GM12878 (cell line): ENCODE measurements around the gene DRICH1. TPM values are rescaled to one million over a fixed set of nuclear protein-coding genes. Genes with fewer than 3 reads are reported as not detected.

Experiments used
- ATAC-seq: fragments of 200-7000 bp; cut with Tn5 transposase; 3 replicates; pipeline ENCODE4 v1.9.1; 2020; ENCODE audit warnings: mild to moderate bottlenecking, moderate library complexity
- BruUV-seq: library from RNA; stranded (reverse); fragments of 400-500 nt; replicated peaks from 2 replicates; lab custom pipeline; 2021; lab: Mats Ljungman, UMichigan
- CTCF ChIA-PET: fragments of 300-600 bp; sonication (Branson Sonifier 250); formaldehyde crosslinking; extraction: SDS; loops from one replicate; lab custom pipeline; 2021; ENCODE audit warnings: inconsistent platforms; lab: Yijun Ruan, JAX
- POLR2A ChIA-PET: fragments of 350-600 bp; formaldehyde crosslinking; extraction: SDS; loops from one replicate; lab custom pipeline; 2021; ENCODE audit warnings: inconsistent platforms; lab: Charles Lee
- RAD21 ChIA-PET: fragments of 300-600 bp; sonication (Branson Sonifier 250); formaldehyde crosslinking; loops from one replicate; lab custom pipeline; 2023; ENCODE audit warnings: antibody characterized with exemption; ENCODE audit not compliant: unreplicated experiment; lab: Charles Lee
- SMC1A ChIA-PET: fragments of 300-600 bp; sonication (Branson Sonifier 250); formaldehyde crosslinking; loops from one replicate; lab custom pipeline; 2023; ENCODE audit not compliant: unreplicated experiment, uncharacterized antibody; lab: Charles Lee
- DNase-seq: peaks from one replicate; pipeline ENCODE4 v3.0.0-alpha.2; 2011; ENCODE audit warnings: low read depth, low spot score
- FAIRE-seq: peaks from 3 replicates; lab custom pipeline; 2011; peaks lifted over from hg19 to GRCh38; lab: Jason Lieb, UNC
- H2AFZ ChIP-seq: 2 replicates; pipeline ENCODE4 v1.6.0; 2011; ENCODE audit warnings: low read depth, low read length, control low read depth; ENCODE audit not compliant: control insufficient read depth
- H3K27ac ChIP-seq: 2 replicates; pipeline ENCODE4 v1.5.1; 2011; ENCODE audit warnings: control low read depth; ENCODE audit not compliant: control insufficient read depth, insufficient read depth
- H3K27me3 ChIP-seq, 2 experiments: replicated peaks in 1 of 2; 2 replicates each; pipeline versions ENCODE4 v1.6.0 to v1.6.1; 2011; ENCODE audit warnings: low read length in 1 of 2; ENCODE audit not compliant: control insufficient read depth in 2 of 2, insufficient read depth in 2 of 2
- H3K36me3 ChIP-seq, 2 experiments: 2 replicates each; pipeline ENCODE4 v1.5.1; 2011; ENCODE audit warnings: low read length in 1 of 2; ENCODE audit not compliant: control insufficient read depth in 2 of 2, insufficient read depth in 2 of 2
- H3K4me1 ChIP-seq: 2 replicates; pipeline ENCODE4 v1.6.1; 2011; ENCODE audit warnings: mild to moderate bottlenecking, low read length, moderate library complexity, mixed read lengths; ENCODE audit not compliant: control insufficient read depth, insufficient read depth
- H3K4me2 ChIP-seq: 2 replicates; pipeline ENCODE4 v1.6.0; 2011; ENCODE audit warnings: control low read depth; ENCODE audit not compliant: control insufficient read depth, insufficient read depth
- H3K4me3 ChIP-seq: fragments of 200-600 bp; sonication (generic); 2 replicates; pipeline ENCODE4 v1.5.1; 2016
- H3K79me2 ChIP-seq: 2 replicates; pipeline ENCODE4 v1.6.0; 2011; ENCODE audit warnings: low read length; ENCODE audit not compliant: control insufficient read depth, insufficient read depth
- H3K9ac ChIP-seq: 2 replicates; pipeline ENCODE4 v1.8.0; 2011; ENCODE audit warnings: low read length, control low read depth, mixed read lengths; ENCODE audit not compliant: control insufficient read depth, insufficient read depth
- H3K9me3 ChIP-seq: replicated peaks from 3 replicates; pipeline ENCODE4 v1.5.1; 2011; ENCODE audit warnings: mild to moderate bottlenecking, low read length; ENCODE audit not compliant: control insufficient read depth, insufficient read depth
- H4K20me1 ChIP-seq: 2 replicates; pipeline ENCODE4 v1.6.0; 2011; ENCODE audit not compliant: control insufficient read depth, insufficient read depth
- CEBPB ChIP-seq, 2 experiments: fragments of 150-350 bp in 1 of 2; IDR thresholded peaks; 2 replicates each; pipeline ENCODE4 v1.6.1; 2012 to 2014; ENCODE audit warnings: low read depth in 2 of 2, low read length in 2 of 2, borderline replicate concordance in 1 of 2, inconsistent platforms in 1 of 2
- EP300 ChIP-seq, 2 experiments: fragments of 150-350 bp in 1 of 2; IDR thresholded peaks; 2 replicates each; pipeline ENCODE4 v1.6.1; 2011 to 2012; ENCODE audit warnings: low read depth in 2 of 2, low read length in 2 of 2, borderline replicate concordance in 1 of 2, improper control_type of control experiment in 1 of 2, inconsistent platforms in 1 of 2; ENCODE audit not compliant: control insufficient read depth in 1 of 2
- GATAD2B ChIP-seq: fragments of 450-650 bp; conservative IDR thresholded peaks from 2 replicates; pipeline ENCODE4 v1.6.1; 2017; ENCODE audit warnings: low read depth, mild to moderate bottlenecking, moderate library complexity
- IKZF2 ChIP-seq, 2 experiments: fragments of 450-650 bp; IDR thresholded peaks; 2 replicates each; pipeline ENCODE4 v1.6.1; 2017; ENCODE audit warnings: mild to moderate bottlenecking in 2 of 2, moderate library complexity in 2 of 2
- LARP7 ChIP-seq: fragments of 450-650 bp; IDR thresholded peaks from 2 replicates; pipeline ENCODE4 v1.6.1; 2017; ENCODE audit warnings: mild to moderate bottlenecking
- MEF2B ChIP-seq: fragments of 450-650 bp; IDR thresholded peaks from 2 replicates; pipeline ENCODE4 v1.6.1; 2018; ENCODE audit warnings: mild to moderate bottlenecking, moderate library complexity; ENCODE audit not compliant: partially characterized antibody, poor library complexity, severe bottlenecking
- MYB ChIP-seq: fragments of 150-350 bp; IDR thresholded peaks from 2 replicates; pipeline ENCODE4 v1.6.1; 2014; ENCODE audit warnings: mild to moderate bottlenecking, low read depth, low read length, borderline replicate concordance
- PML ChIP-seq: IDR thresholded peaks from 2 replicates; pipeline ENCODE4 v1.6.1; 2012; ENCODE audit warnings: low read length, inconsistent platforms
- POLR2A ChIP-seq: IDR thresholded peaks from 2 replicates; pipeline ENCODE4 v1.6.1; 2011; ENCODE audit warnings: low read depth, mild to moderate bottlenecking, low read length
- POLR2AphosphoS2 ChIP-seq: IDR thresholded peaks from 2 replicates; pipeline ENCODE4 v1.6.1; 2011; ENCODE audit warnings: low read depth, mild to moderate bottlenecking, low read length, improper control_type of control experiment, moderate library complexity
- POU2F2 ChIP-seq: IDR thresholded peaks from 3 replicates; pipeline ENCODE4 v1.6.1; 2011; ENCODE audit warnings: low read depth, mild to moderate bottlenecking, low read length, borderline replicate concordance
- RBBP5 ChIP-seq: fragments of 200-600 bp; sonication (generic); conservative IDR thresholded peaks from 2 replicates; pipeline ENCODE4 v1.6.1; 2016
- TCF12 ChIP-seq: IDR thresholded peaks from 2 replicates; pipeline ENCODE4 v1.6.1; 2011; ENCODE audit warnings: low read depth, mild to moderate bottlenecking, low read length
- TCF3 ChIP-seq: IDR thresholded peaks from 2 replicates; pipeline ENCODE4 v1.6.1; 2012; ENCODE audit warnings: low read depth, mild to moderate bottlenecking, low read length, borderline replicate concordance; ENCODE audit not compliant: insufficient read depth
- WGBS: methylation state at CpG from one replicate; pipeline ENCODE4 v1.1.6; 2016; ENCODE audit warnings: low lambda C conversion rate; ENCODE audit not compliant: insufficient replicate concordance, insufficient coverage; ENCODE audit errors: missing lambda C conversion rate; 5-methylcytosine and 5-hydroxymethylcytosine counted together
- in situ Hi-C: fragments of 300-500 bp; cut with MboI; formaldehyde crosslinking; loops from 9 replicates; pipeline ENCODE4 v1.14.3; 2018; ENCODE audit warnings: mixed read lengths
- intact Hi-C: fragments of 100-400 bp; cut with micrococcal nuclease; formaldehyde crosslinking; loops from one replicate; pipeline ENCODE4 v1.14.2; 2022; ENCODE audit not compliant: unreplicated experiment
- polyA plus RNA-seq, 11 experiments: library from polyadenylated mRNA; depleted of rRNA in 4 of 11; unstranded in 6 of 11; stranded (reverse) in 5 of 11; fragments of >200 nt; fragmentation: Nextera tagmentation in 4 of 11; fragmentation: Illumina TruSeq in 1 of 11; extraction: Ambion mirVana in 4 of 11; extraction: Trizol in 1 of 11; gene quantifications; 1 replicate in 1 of 11; 2 replicates in 10 of 11; pipeline versions ENCODE4 v1.2.1 to v1.2.3, GENCODE V29; 2011 to 2016; ENCODE audit warnings: inconsistent platforms in 2 of 11, missing spikeins in 2 of 11, low read depth in 1 of 11
- total RNA-seq, 4 experiments: library from RNA; depleted of rRNA in 3 of 4; stranded (reverse); fragments of >200 nt in 3 of 4; fragmentation: Illumina TruSeq in 1 of 4; extraction: Trizol in 1 of 4; gene quantifications; 2 replicates each; pipeline versions ENCODE4 v1.2.1 to v1.2.3, GENCODE V29; 2013 to 2021
- TF ChIP-seq, protein P1 (sequence below): fragments of 450-650 bp; IDR thresholded peaks from 2 replicates; pipeline ENCODE4 v1.6.1; 2016; ENCODE audit warnings: mild to moderate bottlenecking
- TF ChIP-seq, protein P2 (sequence below): fragments of 150-350 bp; IDR thresholded peaks from 2 replicates; pipeline ENCODE4 v1.6.1; 2016; ENCODE audit warnings: low read depth, low read length
- TF ChIP-seq, protein P3 (sequence below): IDR thresholded peaks from 2 replicates; pipeline ENCODE4 v1.6.1; 2011; ENCODE audit warnings: borderline replicate concordance, low read depth, mild to moderate bottlenecking, moderate library complexity, low read length; ENCODE audit not compliant: insufficient read depth, poor library complexity, severe bottlenecking

Gene DRICH1
- total and polyA plus RNA-seq, 10 of the 15 experiments (the other 5 are each of a cell fraction or from before 2014, with no cell fraction given), result not detected

DNA sequence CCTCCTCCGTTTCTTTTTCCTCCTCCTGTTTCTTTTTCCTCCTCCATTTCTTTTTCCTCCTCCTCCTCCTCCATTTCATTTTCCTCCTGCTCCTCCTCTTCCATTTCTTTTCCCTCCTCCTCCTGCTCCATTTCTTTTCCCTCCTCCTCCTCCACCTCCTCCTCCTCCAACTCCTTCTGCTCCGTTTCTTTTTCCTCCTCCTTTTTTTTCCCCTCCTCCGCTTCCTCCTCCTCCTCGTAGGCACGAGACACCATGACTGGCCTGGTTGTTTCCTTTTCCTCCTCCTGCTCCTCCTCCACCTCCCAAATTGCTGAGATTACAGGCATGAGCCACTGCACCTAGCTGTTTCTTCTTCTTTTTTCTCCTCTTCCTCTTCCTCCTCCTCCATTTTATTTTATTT lies 25.6 kb upstream of the DRICH1 start (continued):
- TF ChIP-seq EP300 (IDR thresholded peaks at IDR 0.05; ENCODE audit: borderline replicate concordance in 1 of 2, control insufficient read depth in 1 of 2, low read depth in 2 of 2, low read length in 2 of 2) (no peak), TCF12 (no peak), LARP7 (no peak)
- TF ChIP-seq, all 136 proteins: peak for 0

DNA sequence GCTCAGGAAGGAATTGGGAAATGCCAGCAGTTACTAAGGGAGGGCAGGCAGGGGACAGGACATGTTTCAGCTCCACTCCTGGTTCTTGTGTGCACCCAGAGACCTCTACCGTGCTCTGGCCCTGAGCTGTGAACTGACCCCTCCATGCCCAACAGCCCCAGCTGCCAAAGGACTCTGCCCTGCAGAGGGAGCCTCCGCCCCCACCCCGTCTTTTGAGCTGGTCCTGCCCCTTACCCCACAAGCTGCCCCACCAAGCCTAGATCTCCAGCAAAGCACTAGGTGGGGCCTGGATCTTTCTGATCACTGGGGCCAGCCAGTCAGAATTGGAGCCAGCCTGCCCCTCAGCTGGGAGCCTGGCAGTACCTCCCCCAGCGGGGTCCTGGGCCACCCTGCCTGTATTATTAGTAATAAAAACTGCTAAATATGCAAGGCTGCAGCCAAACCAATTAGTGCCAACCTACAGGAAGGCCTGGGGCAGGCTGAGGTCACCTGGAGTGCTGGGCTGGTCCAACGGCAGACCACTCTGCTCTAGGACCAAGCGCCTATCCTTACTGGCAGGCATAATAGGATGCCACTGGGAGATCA lies 23.9 kb upstream of the DRICH1 start:
- no peak for DNase-seq
- FAIRE-seq, result no peak
- Histone ChIP-seq H3K27ac (no peak overlapping the region), H3K4me1 (no peaks in the 10 kb centered on the region), H3K79me2 (no peaks in the 10 kb centered on the region), H3K9me3 (no peaks in the 10 kb centered on the region), H4K20me1 (no peaks in the 10 kb centered on the region), H2AFZ (no peak overlapping the region), H3K27me3 (no peaks in the 10 kb centered on the region), H3K4me2 (no peak overlapping the region), H3K36me3 (peaks cover 0 to 3% of the 10 kb centered on the region in 2 experiments; a peak in 2 of 4 replicates), H3K4me3 (no peak overlapping the region), H3K9ac (no peak overlapping the region)
- in situ Hi-C loops, result loop anchor here (5.0 kb wide), 1 partner anchor 49 kb away; no protein-coding TSS in a partner anchor
- ChIA-PET SMC1A (no interaction called here), CTCF (no interaction called here), RAD21 (no interaction called here), POLR2A (no interaction called here)
- BruUV-seq, result no TSS peak
- WGBS, result 98% methylated on average over 6 of the region's 6 CpGs
- TF ChIP-seq IKZF2 (IDR thresholded peaks at IDR 0.05) (no peak), POU2F2 (no peak), TCF3 (no peak), POLR2AphosphoS2 (no peak), PML (no peak), MYB (no peak), POLR2A (no peak), CEBPB (IDR thresholded peaks at IDR 0.05; ENCODE audit: borderline replicate concordance in 1 of 2, low read depth in 2 of 2, low read length in 2 of 2) (no peak), RBBP5 (no peak), MEF2B (no peak), GATAD2B (no peak)
- TF ChIP-seq, protein P1, sequence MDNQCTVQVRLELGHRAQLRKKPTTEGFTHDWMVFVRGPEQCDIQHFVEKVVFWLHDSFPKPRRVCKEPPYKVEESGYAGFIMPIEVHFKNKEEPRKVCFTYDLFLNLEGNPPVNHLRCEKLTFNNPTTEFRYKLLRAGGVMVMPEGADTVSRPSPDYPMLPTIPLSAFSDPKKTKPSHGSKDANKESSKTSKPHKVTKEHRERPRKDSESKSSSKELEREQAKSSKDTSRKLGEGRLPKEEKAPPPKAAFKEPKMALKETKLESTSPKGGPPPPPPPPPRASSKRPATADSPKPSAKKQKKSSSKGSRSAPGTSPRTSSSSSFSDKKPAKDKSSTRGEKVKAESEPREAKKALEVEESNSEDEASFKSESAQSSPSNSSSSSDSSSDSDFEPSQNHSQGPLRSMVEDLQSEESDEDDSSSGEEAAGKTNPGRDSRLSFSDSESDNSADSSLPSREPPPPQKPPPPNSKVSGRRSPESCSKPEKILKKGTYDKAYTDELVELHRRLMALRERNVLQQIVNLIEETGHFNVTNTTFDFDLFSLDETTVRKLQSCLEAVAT, result no peak
- TF ChIP-seq, protein P2, sequence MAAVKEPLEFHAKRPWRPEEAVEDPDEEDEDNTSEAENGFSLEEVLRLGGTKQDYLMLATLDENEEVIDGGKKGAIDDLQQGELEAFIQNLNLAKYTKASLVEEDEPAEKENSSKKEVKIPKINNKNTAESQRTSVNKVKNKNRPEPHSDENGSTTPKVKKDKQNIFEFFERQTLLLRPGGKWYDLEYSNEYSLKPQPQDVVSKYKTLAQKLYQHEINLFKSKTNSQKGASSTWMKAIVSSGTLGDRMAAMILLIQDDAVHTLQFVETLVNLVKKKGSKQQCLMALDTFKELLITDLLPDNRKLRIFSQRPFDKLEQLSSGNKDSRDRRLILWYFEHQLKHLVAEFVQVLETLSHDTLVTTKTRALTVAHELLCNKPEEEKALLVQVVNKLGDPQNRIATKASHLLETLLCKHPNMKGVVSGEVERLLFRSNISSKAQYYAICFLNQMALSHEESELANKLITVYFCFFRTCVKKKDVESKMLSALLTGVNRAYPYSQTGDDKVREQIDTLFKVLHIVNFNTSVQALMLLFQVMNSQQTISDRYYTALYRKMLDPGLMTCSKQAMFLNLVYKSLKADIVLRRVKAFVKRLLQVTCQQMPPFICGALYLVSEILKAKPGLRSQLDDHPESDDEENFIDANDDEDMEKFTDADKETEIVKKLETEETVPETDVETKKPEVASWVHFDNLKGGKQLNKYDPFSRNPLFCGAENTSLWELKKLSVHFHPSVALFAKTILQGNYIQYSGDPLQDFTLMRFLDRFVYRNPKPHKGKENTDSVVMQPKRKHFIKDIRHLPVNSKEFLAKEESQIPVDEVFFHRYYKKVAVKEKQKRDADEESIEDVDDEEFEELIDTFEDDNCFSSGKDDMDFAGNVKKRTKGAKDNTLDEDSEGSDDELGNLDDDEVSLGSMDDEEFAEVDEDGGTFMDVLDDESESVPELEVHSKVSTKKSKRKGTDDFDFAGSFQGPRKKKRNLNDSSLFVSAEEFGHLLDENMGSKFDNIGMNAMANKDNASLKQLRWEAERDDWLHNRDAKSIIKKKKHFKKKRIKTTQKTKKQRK, result no peak
- TF ChIP-seq, protein P3, sequence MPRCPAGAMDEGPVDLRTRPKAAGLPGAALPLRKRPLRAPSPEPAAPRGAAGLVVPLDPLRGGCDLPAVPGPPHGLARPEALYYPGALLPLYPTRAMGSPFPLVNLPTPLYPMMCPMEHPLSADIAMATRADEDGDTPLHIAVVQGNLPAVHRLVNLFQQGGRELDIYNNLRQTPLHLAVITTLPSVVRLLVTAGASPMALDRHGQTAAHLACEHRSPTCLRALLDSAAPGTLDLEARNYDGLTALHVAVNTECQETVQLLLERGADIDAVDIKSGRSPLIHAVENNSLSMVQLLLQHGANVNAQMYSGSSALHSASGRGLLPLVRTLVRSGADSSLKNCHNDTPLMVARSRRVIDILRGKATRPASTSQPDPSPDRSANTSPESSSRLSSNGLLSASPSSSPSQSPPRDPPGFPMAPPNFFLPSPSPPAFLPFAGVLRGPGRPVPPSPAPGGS, result no peak
- intact Hi-C loops, result no loop called here
- ATAC-seq, result no peak
